IPS-NIHi7 (cell line): ENCODE results near the gene OR10AG1.

ENCODE experiments used
- DNase-seq: peaks from one replicate; pipeline ENCODE4 v3.0.0; 2012; ENCODE audit warnings: mixed read lengths; ENCODE audit errors: extremely low spot score

The OR10AG1 gene

GRCh38 chr11:55969845-55970244, at the start of gene OR10AG1:
Gene OR10AG1, minus strand, starts transcription at chr11:55969945. Its CDS starts 38 bp downstream, at chr11:55969907.
- no peak for DNase-seq

GRCh38 chr11:56013805-56014204, 44.1 kb upstream of the OR10AG1 start:
- DNase-seq, result no peak

GRCh38 chr11:56010716-56011115, 41.0 kb upstream of the OR10AG1 start:
- DNase-seq, result no peak

GRCh38 chr11:55994525-55994924, 24.8 kb upstream of the OR10AG1 start, which contains the start of gene OR5F1:
Gene OR5F1, minus strand, starts transcription at chr11:55994625. Its CDS starts 0 bp downstream, at chr11:55994625.
- DNase-seq, result no peak

GRCh38 chr11:55970935-55971334, 1.2 kb upstream of the OR10AG1 start:
- no peak for DNase-seq

GRCh38 chr11:55967914-55968313, 1.8 kb downstream of the OR10AG1 start:
- DNase-seq, result no peak

- DNase-seq, result peak; percentile 7
Measured at GRCh38 chr11:55966391-55966790, 3.4 kb downstream of the OR10AG1 start.

GRCh38 chr11:55956521-55956920, 13.2 kb downstream of the OR10AG1 start:
- no peak for DNase-seq

- no peak for DNase-seq
Measured at GRCh38 chr11:55949330-55949729, 20.4 kb downstream of the OR10AG1 start.

- DNase-seq, result peak; percentile 17
Measured at GRCh38 chr11:55942785-55943392, 26.9 kb downstream of the OR10AG1 start.

- no peak for DNase-seq
Measured at GRCh38 chr11:55936300-55936699, 33.4 kb downstream of the OR10AG1 start, which contains the start of gene OR5I1. Gene OR5I1, minus strand, starts transcription at chr11:55936400. Its CDS starts 0 bp downstream, at chr11:55936400.

- no peak for DNase-seq
Measured at GRCh38 chr11:55920537-55920936, 49.2 kb downstream of the OR10AG1 start.
